GM18861 (cell line): ENCODE measurements around the gene PAN3.
"Not testable (repeated sequence)": the region's sequence is repeated elsewhere in the genome, so short reads cannot be mapped to it uniquely, and the experiment has no call there.

Experiments used
- ATAC-seq: cut with Tn5 transposase; IDR thresholded peaks from one replicate; pipeline ENCODE4 v1.9.1; 2021; ENCODE audit not compliant: unreplicated experiment

Gene PAN3

GRCh38 chr13:28138012-28138755 is at the start of gene PAN3:
Gene PAN3 (plus strand): TSS chr13:28138545. CDS start chr13:28138658, 113 bp downstream.
- peak; percentile 59 for ATAC-seq

- no peak for ATAC-seq
Observed at GRCh38 chr13:28089065-28089464, 49.3 kb upstream of the PAN3 start.

DNA sequence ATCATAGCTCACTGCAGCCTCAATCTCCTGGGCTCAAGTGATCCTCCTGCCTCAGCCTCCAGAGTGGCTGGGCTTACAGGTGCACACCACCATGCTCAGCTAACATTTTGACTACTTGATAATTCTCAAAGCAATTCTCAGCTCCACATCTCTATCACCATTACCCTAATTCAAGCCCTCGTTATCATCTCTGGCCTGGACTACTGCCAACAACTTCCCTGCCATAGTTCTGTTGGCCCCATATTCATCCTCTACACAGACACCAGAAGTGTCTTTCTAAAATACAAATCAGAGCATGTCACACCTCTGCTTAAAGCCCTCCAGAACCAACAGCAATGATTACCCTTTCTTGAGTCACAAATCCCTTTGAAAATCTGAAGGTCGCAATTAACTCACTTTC is 45.9 kb upstream of the PAN3 start:
- no peak for ATAC-seq

DNA sequence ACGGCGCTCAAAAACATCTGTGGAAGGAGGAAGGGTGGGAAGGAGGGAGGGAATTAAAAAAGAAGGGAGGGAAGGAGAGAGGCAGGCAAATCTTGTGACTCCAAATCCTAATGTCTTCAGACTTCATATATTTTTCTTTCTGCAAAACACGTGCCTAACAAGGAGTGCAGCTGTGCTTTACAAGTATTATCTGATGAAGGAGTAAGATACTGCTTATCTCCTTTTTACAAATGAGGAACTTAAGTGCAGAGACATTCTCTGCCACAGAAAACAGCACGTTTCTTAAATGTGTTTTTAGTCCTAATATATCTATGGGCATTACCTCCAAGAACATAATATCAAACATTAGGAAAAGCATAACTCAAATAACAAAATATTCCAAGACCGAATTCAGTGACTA is 44.5 kb upstream of the PAN3 start:
- no peak for ATAC-seq

DNA sequence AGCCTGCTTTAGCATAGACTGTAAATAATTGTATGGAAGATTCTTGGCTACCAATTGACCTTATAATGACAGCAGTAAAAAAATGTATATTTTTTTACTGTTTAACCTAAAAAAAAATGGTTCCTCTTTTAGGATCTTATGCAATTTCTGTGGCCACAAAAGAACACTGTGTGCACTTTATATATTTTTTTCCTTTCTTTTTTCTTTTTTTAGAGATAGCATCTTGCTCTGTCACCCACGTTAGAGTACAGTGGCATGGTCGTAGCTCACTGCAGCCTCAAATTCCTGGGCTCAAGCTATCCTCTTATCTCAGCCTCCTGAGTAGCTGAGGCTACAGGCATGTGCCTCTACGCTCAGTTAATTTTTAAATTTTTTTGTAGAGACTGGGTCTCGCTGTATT is 44.0 kb upstream of the PAN3 start:
- ATAC-seq = no peak

DNA sequence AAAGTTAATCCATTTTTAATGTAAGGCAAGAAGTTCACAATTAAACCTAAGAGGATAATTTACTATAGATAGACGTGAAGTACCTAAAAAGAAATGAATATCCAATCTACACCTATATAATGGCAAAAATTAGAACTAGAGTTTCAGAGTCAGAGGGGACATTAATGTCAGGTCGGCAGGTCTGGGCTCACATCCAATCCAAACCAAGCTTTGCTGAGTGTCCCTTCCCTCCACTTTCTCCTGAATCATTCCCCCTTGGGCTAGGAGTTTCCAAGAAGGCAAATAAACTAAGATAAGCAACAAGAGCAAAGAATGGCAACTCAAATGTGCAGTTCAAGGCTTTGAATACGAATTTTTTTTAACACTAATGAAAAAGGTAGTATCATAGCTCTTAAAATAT is 40.8 kb upstream of the PAN3 start:
- ATAC-seq = no peak

GRCh38 chr13:28099396-28100149 is 38.8 kb upstream of the PAN3 start:
- ATAC-seq = no peak

DNA sequence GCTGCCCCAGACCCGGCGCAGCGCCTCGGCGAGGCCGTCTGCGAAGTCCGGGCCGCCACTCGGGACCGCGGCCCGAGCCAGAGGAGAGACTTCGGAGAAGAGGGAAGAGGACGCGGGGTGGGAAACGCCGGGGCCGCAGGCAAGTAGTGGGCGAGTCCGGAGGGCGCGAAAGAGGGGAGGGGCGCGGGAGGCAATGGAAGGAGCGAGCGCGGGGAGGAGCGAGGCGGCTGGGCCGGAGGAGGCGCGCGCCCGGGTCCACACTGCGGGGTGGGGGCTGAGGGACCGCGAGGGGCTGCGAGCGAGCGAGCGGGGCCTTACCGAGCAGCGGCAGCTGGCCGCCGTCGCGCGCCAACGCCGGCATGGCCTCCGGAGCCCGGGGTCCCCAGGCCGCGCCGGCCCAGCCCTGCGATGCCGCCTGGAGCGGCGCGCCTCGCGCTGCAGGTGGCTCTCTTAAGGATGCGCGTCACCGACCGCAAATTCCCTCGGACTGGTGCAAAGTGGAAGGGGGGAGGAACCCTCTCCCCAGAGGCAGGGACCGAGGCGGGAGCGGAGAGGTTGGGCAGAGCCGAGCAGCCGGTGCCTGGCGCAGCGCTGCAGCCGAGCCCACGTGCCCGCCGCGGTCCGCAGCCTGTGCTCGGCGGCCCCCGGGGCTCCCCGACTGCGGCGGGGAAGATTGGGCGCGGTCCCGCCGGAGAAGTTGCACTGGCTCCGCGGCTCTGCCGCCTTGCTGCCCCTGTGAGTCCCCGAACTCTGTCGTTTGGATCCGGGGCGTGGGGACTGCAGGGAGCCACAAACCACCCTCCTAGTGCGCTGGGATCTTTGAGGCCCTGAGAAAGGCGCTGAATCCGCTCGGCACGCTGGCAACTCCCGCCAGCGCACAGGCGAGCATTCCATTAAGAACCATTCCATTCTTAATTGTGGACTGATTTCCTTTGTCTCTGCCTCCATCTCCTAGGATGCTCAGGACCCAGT is 37.9 kb upstream of the PAN3 start, which contains the start of gene FLT3:
FLT3 (minus strand) TSS at position 427 of the 972 bp plus-strand sequence; CDS start at position 361, 66 bp downstream.
- ATAC-seq = no peak

- ATAC-seq = not testable (repeated sequence)
Observed at GRCh38 chr13:28101886-28102285, 36.5 kb upstream of the PAN3 start.

DNA sequence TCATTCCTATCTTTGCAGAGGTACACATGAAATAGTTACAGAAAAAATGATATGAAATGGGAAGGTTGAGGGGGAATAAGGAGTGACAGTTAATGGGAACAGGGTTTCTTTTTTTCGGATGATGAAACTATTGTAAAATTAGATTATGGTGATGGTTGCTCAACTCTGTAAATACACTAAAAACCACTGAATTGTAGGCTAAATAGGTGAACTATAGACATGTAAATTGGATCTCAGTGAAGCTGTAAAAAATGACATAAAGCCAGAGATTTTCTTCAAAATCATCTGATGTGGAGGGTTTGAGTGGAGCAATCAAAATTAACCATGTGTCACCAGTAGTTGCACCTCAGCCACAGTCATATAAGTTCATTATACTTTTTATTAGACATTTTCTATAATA is 31.4 kb upstream of the PAN3 start:
- no peak for ATAC-seq

GRCh38 chr13:28110414-28110813 is 27.9 kb upstream of the PAN3 start:
- no peak for ATAC-seq

- ATAC-seq = no peak
Observed at GRCh38 chr13:28116736-28117135, 21.6 kb upstream of the PAN3 start.

GRCh38 chr13:28117689-28118377 is 20.5 kb upstream of the PAN3 start:
- ATAC-seq = no peak

DNA sequence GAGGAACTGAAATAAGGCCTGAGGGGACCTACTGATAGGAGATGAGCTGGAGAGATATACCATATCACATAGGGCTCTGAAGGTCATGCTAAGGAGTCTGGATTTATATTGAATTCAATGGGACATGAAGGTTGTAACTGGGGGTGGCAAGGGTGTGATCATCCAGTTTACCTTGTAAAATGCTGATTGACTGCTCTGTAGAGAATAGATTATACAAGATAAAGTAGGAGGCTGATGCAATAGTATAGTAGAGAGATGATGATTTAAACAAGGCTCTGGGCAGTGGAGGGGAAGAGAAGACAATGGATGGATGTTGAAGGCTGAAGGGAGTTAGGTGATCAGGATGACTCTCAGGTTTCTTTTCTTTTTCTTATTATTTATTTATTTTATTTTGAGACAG is 18.0 kb upstream of the PAN3 start:
- no peak for ATAC-seq

- ATAC-seq = no peak
Observed at GRCh38 chr13:28121224-28121623, 17.1 kb upstream of the PAN3 start.

DNA sequence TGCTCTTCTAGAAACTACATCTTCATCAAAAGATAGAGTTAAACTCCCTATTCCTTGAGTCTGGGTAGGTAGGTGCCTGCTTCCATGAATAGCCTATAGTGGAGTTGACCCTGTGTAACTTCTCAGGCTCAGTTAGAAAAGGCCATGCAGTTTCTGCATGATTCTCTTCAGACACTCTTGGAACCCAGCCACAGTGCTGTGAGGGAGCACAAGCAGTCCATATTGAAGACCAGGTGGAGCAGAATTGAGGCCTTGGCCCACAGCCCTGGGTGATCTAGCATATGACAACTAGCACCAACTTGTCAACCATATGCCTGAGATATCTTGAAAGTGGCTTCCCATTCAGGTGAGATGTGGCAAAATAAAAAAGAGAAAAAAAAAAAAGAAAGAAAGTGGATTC is 10.3 kb upstream of the PAN3 start:
- no peak for ATAC-seq

GRCh38 chr13:28128926-28129325 is 9.4 kb upstream of the PAN3 start:
- ATAC-seq = no peak

DNA sequence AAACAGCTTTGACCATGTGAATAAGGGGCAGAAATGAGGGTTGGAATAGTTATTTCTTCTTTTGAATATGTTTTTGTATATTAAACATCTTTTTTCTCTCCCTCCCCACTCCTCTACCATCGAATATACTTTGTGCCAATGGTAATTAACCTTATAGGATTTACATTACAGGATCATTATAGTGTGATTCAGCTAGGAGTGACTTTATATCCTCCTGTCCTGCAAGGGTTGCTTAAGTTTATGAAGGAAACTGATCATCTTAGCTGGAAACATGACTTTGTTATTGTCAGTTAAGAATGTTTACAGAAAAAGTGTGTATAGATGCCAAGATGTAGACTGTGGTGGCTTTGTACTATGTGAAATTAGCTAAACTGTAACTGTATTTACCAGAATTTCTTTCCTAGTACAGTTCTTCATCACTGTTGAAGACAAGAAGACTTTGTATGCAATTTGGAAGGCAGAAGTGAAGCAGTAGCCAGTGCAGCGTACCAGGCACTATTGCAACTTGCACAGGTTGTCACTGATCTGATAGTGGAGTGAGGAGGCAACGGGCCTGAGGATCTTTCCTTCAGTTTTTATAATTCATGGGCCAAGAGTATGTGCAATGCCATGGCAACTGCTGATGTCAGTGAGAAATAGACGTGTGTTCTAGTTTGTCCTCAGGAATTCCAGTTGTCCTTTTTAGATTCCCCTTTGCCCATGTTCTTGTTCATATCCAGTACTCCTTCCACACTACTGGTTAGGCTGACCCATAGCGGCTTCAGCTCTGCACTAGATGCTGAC is 8.2 kb upstream of the PAN3 start:
- no peak for ATAC-seq

GRCh38 chr13:28131646-28132045 is 6.7 kb upstream of the PAN3 start:
- ATAC-seq = no peak

DNA sequence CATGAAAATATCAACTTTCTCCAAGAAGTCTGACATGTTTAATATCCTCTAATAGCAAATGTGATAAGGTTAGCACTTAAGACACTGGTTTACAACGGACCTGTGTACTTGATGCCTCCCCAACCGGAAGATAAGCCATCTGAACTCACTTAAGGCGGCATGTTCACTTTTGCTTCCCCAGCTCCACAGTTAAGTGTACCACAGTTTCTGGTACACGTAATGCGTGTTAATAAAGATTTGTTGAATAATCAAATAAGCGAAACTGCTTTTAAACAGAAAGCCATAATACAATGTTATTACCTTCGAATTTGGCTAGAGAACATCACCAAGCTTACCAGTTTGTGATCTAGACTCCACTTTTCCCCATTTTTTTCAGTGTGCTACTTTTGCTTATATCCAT is 1.4 kb upstream of the PAN3 start:
- ATAC-seq = no peak
